A549 (cell line): Measurements from ENCODE around the gene MFSD2A. TPM values are rescaled to one million over a fixed set of nuclear protein-coding genes. Genes with fewer than 3 reads are reported as not detected.
A peak's percentile ranks its signal among the peaks of the same experiment; 100 is the strongest.

ENCODE experiments used
- ATAC-seq, 2 experiments: fragments of 200-7000 bp in 1 of 2; fragments of >200 bp in 1 of 2; cut with Nextera tagmentation in 1 of 2; cut with Tn5 transposase in 1 of 2; 3 replicates each; pipeline versions ENCODE4 v1.8.0 to v1.9.1; 2018 to 2020; ENCODE audit warnings: mild to moderate bottlenecking in 1 of 2, moderate library complexity in 1 of 2
- CTCF ChIA-PET: fragments of 300-600 bp; sonication (Branson Sonifier 250); formaldehyde crosslinking; extraction: SDS; loops from one replicate; lab custom pipeline; 2021; ENCODE audit warnings: antibody characterized with exemption, inconsistent platforms; lab: Yijun Ruan, JAX
- POLR2A ChIA-PET: fragments of 350-600 bp; formaldehyde crosslinking; extraction: SDS; loops from one replicate; lab custom pipeline; 2021; ENCODE audit warnings: antibody characterized with exemption, inconsistent platforms; lab: Yijun Ruan, JAX
- DNase-seq, 2 experiments: peaks; one replicate each; pipeline versions ENCODE4 v3.0.0 to v3.0.0-alpha.2; 2011 to 2016; ENCODE audit warnings: low read depth in 1 of 2, low spot score in 1 of 2
- FAIRE-seq: peaks from 2 replicates; lab custom pipeline; 2011; peaks lifted over from hg19 to GRCh38; lab: Jason Lieb, UNC
- H3K27ac ChIP-seq, 2 experiments: fragments of >200 bp; sonication (Bioruptor Twin); formaldehyde crosslinking; 3 replicates each; pipeline ENCODE4 v1.5.1; 2016 to 2017
- H3K4me1 ChIP-seq: fragments of >200 bp; sonication (Bioruptor Twin); formaldehyde crosslinking; 3 replicates; pipeline ENCODE4 v1.6.1; 2016
- H3K4me2 ChIP-seq: fragments of >200 bp; sonication (Bioruptor Twin); formaldehyde crosslinking; 3 replicates; pipeline ENCODE4 v1.6.1; 2016
- H3K4me3 ChIP-seq: fragments of >200 bp; sonication (Bioruptor Twin); formaldehyde crosslinking; 3 replicates; pipeline ENCODE4 v1.5.1; 2016
- H3K9me3 ChIP-seq: fragments of >200 bp; sonication (Bioruptor Twin); formaldehyde crosslinking; 3 replicates; pipeline ENCODE4 v1.6.1; 2016
- CBX8 ChIP-seq: fragments of 200-600 bp; sonication (generic); IDR thresholded peaks from 2 replicates; pipeline ENCODE4 v1.6.1; 2016
- ESRRA ChIP-seq: fragments of 150-350 bp; IDR thresholded peaks from 2 replicates; pipeline ENCODE4 v1.6.1; 2014; ENCODE audit warnings: mild to moderate bottlenecking, low read length, borderline replicate concordance
- FOSL2 ChIP-seq, 2 experiments: fragments of 450-650 bp in 1 of 2; fragments of >200 bp in 1 of 2; sonication (Bioruptor Twin) in 1 of 2; formaldehyde crosslinking; IDR thresholded peaks; 2 replicates each; pipeline versions ENCODE4 v1.5.0 to v1.6.1; 2016 to 2020; ENCODE audit warnings: mild to moderate bottlenecking in 1 of 2, moderate library complexity in 1 of 2
- KDM1A ChIP-seq: fragments of 200-600 bp; sonication (generic); IDR thresholded peaks from 2 replicates; pipeline ENCODE4 v1.6.1; 2016; ENCODE audit warnings: low read depth, mild to moderate bottlenecking
- MAFK ChIP-seq: fragments of 450-650 bp; IDR thresholded peaks from 2 replicates; pipeline ENCODE4 v1.6.1; 2014; ENCODE audit not compliant: partially characterized antibody
- WGBS: methylation state at CpG from one replicate; pipeline ENCODE4 v1.1.6; 2017; ENCODE audit errors: missing lambda C conversion rate; 5-methylcytosine and 5-hydroxymethylcytosine counted together
- polyA plus RNA-seq, 4 experiments: library from polyadenylated mRNA; depleted of rRNA in 3 of 4; stranded (reverse); fragments of >200 nt; fragmentation: RNase III in 1 of 4; extraction: RNeasy Plus Mini Kit Qiagen cat#74134 plus additional on column Dnase treatment in 1 of 4; gene quantifications; 2 replicates in 3 of 4; 3 replicates in 1 of 4; pipeline ENCODE4 v1.2.3, GENCODE V29; 2011 to 2017
- small RNA-seq, 6 experiments: library from RNA; depleted of rRNA; stranded (forward); fragments of <200 nt; gene quantifications; one replicate each; pipeline ENCODE3, GENCODE V24; 2012

The MFSD2A gene
- polyA plus RNA-seq, 2 of the 4 experiments (the other 2 are of a cell fraction) = 3.0 to 3.1 TPM

DNA sequence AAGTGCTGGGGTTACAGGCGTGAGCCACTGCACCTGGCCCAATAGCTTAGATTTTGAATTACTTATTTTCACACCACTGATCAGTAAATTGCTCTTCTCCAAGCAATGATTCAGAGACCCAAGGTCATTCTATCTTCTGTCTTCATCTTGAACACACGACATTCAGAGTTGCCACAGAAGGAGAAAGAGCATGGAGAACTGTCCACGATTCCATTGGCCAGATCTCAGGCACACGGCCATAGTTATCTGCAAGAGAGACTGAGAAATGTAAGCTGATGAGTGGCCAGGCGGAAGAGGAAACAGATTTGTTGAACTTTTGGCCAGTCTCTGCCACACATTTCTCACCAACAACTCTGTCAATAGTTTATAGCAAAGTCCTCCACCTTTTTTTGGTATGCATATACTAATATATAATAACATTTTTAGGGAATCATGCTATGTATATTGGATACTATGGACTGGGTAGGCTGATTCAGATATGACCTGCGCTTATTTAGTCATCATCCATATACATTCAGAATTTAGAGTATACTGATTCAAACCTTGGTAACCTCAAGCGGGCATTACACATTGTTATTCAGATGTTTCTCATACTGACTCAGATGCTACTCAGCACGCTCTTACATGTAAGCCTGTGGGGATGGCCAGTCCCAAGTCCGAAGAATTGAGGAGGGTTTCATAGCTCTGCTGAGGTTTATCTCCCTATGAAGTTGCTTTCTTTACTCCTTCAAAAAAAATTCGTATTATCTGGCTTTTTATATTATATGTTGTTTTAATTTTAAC, 60.1 kb downstream of the MFSD2A start:
- Histone ChIP-seq H3K4me1 (0 out of 3 replicates have a peak, but pooled peaks cover 7% of the 10 kb centered on the region), H3K27ac (no peak overlapping the region), H3K9me3 (no peaks in the 10 kb centered on the region), H3K4me3 (no peak overlapping the region), H3K4me2 (0 out of 3 replicates have a peak overlapping the region, but pooled peaks have one; percentile 13)
- no peak for FAIRE-seq
- peak; percentile 19 to 27 for DNase-seq
- CTCF ChIA-PET = interaction anchor here (0.6 to 1.6 kb wide), 6 partner anchors 17 to 113 kb away, joined by 3 to 4 read pairs (median 3); no protein-coding TSS in a partner anchor
- POLR2A ChIA-PET = interaction anchor here (2.0 kb wide), 1 partner anchor 25 kb away, joined by 7 read pairs; the partner anchor contains the start of gene CAP1
- peak; percentile 83 to 93 for ATAC-seq
- peak; percentile 8; the same call in 1 of the 2 replicates for TF ChIP-seq FOSL2 (IDR thresholded peaks at IDR 0.05)
- no peak for TF ChIP-seq FOSL2 (CRISPR knock-in tag; IDR thresholded peaks at IDR 0.05)
- no peak for TF ChIP-seq CBX8
- 22% methylated on average over 10 of the region's 10 CpGs for WGBS

DNA sequence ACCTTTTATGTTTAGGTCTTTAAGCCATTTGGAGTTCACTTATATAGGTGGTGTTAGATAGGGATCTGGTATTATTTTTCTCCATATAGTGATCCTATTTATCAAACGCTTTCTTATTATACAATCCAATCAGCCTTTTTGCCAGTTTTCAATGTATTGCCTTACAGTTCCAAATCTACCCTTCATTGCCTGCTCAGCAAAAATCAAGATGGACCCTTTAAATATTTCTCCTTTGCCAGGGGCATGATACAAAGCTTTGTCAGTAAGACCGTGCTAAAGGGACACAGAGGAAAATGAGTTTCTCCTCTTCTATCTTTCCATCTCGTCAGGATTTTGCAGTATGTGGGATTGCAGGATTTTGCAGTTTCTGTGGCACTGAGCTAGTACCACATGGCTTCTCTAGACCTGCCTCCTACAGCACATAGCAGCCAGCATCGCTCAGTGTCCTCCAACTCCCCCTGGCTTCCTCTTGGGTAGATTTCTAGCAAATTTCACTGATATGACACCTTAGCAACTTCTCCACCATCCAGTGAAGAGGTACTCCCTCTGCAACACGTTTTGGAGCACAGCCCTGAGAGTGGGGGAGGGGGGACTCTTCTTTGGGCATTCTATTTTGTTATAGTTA, 63.1 kb downstream of the MFSD2A start:
- ChIA-PET POLR2A (interaction anchor here (0.7 kb wide), 1 partner anchor 22 kb away, joined by 3 read pairs; the partner anchor contains the start of gene CAP1), CTCF (interaction anchor here (1.0 to 3.6 kb wide), 3 partner anchors 15 to 98 kb away, joined by 3 to 14 read pairs (median 3); no protein-coding TSS in a partner anchor)
- ATAC-seq = no peak; a peak in 1 of 6 replicates
- Histone ChIP-seq H3K4me1 (0 out of 3 replicates have a peak, but pooled peaks cover 7% of the 10 kb centered on the region), H3K4me2 (no peak overlapping the region), H3K9me3 (peaks cover under 1% of the 10 kb centered on the region; the same call in 1 of the 3 replicates), H3K4me3 (no peak overlapping the region), H3K27ac (no peak overlapping the region)
- TF ChIP-seq ESRRA = no peak
- no peak for TF ChIP-seq KDM1A
- peak; percentile 60 for TF ChIP-seq MAFK
- 44% methylated on average over 5 of the region's 5 CpGs for WGBS
- no peak for FAIRE-seq
- DNase-seq = peak in 1 of 2 experiments; percentile 8

Small RNA genes within 50 kb of the gene (small RNA-seq; reads per million reads assigned to genes)
- gene RF00019 = 0 reads per million in 6 experiments

Other genes with a start within 250 kb of the MFSD2A start
- 66.1 and 75.6 TPM in 2 replicates for gene PPIE, start 216.3 kb upstream of the MFSD2A start, polyA plus RNA-seq (2011; rRNA removed)
- 45.7 to 46.7 TPM (median 46.6 TPM) in 3 replicates for gene PPIE, start 216.3 kb upstream of the MFSD2A start, polyA plus RNA-seq (2017; fragmentation: RNase III; extraction: RNeasy Plus Mini Kit Qiagen cat#74134 plus additional on column Dnase treatment)
- 0.21 and 0.36 TPM in 2 replicates for gene OXCT2, start 183.8 kb upstream of the MFSD2A start, polyA plus RNA-seq (2011; rRNA removed)
- 0.23 to 0.41 TPM (median 0.33 TPM) in 3 replicates for gene OXCT2, start 183.8 kb upstream of the MFSD2A start, polyA plus RNA-seq (2017; fragmentation: RNase III; extraction: RNeasy Plus Mini Kit Qiagen cat#74134 plus additional on column Dnase treatment)
- 3.1 and 3.4 TPM in 2 replicates for gene BMP8B, start 166.3 kb upstream of the MFSD2A start, polyA plus RNA-seq (2011; rRNA removed)
- 2.3 to 2.7 TPM (median 2.5 TPM) in 3 replicates for gene BMP8B, start 166.3 kb upstream of the MFSD2A start, polyA plus RNA-seq (2017; fragmentation: RNase III; extraction: RNeasy Plus Mini Kit Qiagen cat#74134 plus additional on column Dnase treatment)
- 22.8 and 25.3 TPM in 2 replicates for gene TRIT1, start 71.6 kb upstream of the MFSD2A start, polyA plus RNA-seq (2011; rRNA removed)
- gene TRIT1, start 71.6 kb upstream of the MFSD2A start, polyA plus RNA-seq (2017; fragmentation: RNase III; extraction: RNeasy Plus Mini Kit Qiagen cat#74134 plus additional on column Dnase treatment) = 13.6 to 15.0 TPM (median 13.9 TPM) in 3 replicates
- 1.3 and 1.5 TPM in 2 replicates for gene MYCL, start 53.2 kb upstream of the MFSD2A start, polyA plus RNA-seq (2011; rRNA removed)
- gene MYCL, start 53.2 kb upstream of the MFSD2A start, polyA plus RNA-seq (2017; fragmentation: RNase III; extraction: RNeasy Plus Mini Kit Qiagen cat#74134 plus additional on column Dnase treatment) = 0.62 to 0.68 TPM (median 0.67 TPM) in 3 replicates
- 258 and 274 TPM in 2 replicates for gene CAP1, start 85.6 kb downstream of the MFSD2A start, polyA plus RNA-seq (2011; rRNA removed)
- 267 to 294 TPM (median 274 TPM) in 3 replicates for gene CAP1, start 85.6 kb downstream of the MFSD2A start, polyA plus RNA-seq (2017; fragmentation: RNase III; extraction: RNeasy Plus Mini Kit Qiagen cat#74134 plus additional on column Dnase treatment)
- gene PPT1, start 142.1 kb downstream of the MFSD2A start, polyA plus RNA-seq (2011; rRNA removed) = 40.2 and 64.3 TPM in 2 replicates
- gene PPT1, start 142.1 kb downstream of the MFSD2A start, polyA plus RNA-seq (2017; fragmentation: RNase III; extraction: RNeasy Plus Mini Kit Qiagen cat#74134 plus additional on column Dnase treatment) = 55.9 to 57.2 TPM (median 56.7 TPM) in 3 replicates
- 7.9 and 8.3 TPM in 2 replicates for gene RLF, start 206.2 kb downstream of the MFSD2A start, polyA plus RNA-seq (2011; rRNA removed)
- gene RLF, start 206.2 kb downstream of the MFSD2A start, polyA plus RNA-seq (2017; fragmentation: RNase III; extraction: RNeasy Plus Mini Kit Qiagen cat#74134 plus additional on column Dnase treatment) = 4.5 to 4.8 TPM (median 4.7 TPM) in 3 replicates